GM21390 (cell line): Measurements from ENCODE around the gene DDX4.
"Not testable (repeated sequence)": the region's sequence is repeated elsewhere in the genome, so short reads cannot be mapped to it uniquely, and the experiment has no call there.

Experiments
- ATAC-seq: cut with Tn5 transposase; IDR thresholded peaks from one replicate; pipeline ENCODE4 v1.9.1; 2021; ENCODE audit not compliant: unreplicated experiment

The DDX4 gene

GRCh38 chr5:55720188-55720703 is 17.6 kb upstream of the DDX4 start:
- no peak for ATAC-seq

- ATAC-seq, result no peak
Observed at GRCh38 chr5:55724281-55724680, 13.6 kb upstream of the DDX4 start.

- no peak for ATAC-seq
Observed at GRCh38 chr5:55731848-55732247, 6.0 kb upstream of the DDX4 start.

- ATAC-seq, result no peak
Observed at GRCh38 chr5:55732585-55732984, 5.3 kb upstream of the DDX4 start.

- no peak for ATAC-seq
Observed at GRCh38 chr5:55734658-55735057, 3.2 kb upstream of the DDX4 start.

GRCh38 chr5:55742778-55743177 is 4.9 kb downstream of the DDX4 start:
- ATAC-seq, result no peak

- ATAC-seq, result no peak
Observed at GRCh38 chr5:55747778-55748318, 10.0 kb downstream of the DDX4 start.

GRCh38 chr5:55749387-55749786 is 11.5 kb downstream of the DDX4 start:
- no peak for ATAC-seq

GRCh38 chr5:55750063-55750462 is 12.2 kb downstream of the DDX4 start:
- no peak for ATAC-seq

GRCh38 chr5:55750499-55750898 is 12.6 kb downstream of the DDX4 start:
- no peak for ATAC-seq

- ATAC-seq, result no peak
Observed at GRCh38 chr5:55758231-55758630, 20.4 kb downstream of the DDX4 start.

GRCh38 chr5:55758714-55759113 is 20.9 kb downstream of the DDX4 start:
- ATAC-seq, result no peak

GRCh38 chr5:55761721-55762120 is 23.9 kb downstream of the DDX4 start:
- not testable (repeated sequence) for ATAC-seq

GRCh38 chr5:55763746-55764420 is 26.0 kb downstream of the DDX4 start:
- no peak for ATAC-seq

GRCh38 chr5:55768279-55768678 is 30.4 kb downstream of the DDX4 start:
- ATAC-seq, result no peak

- ATAC-seq, result peak; percentile 63
Observed at GRCh38 chr5:55771175-55771655, 33.4 kb downstream of the DDX4 start.

GRCh38 chr5:55773057-55773456 is 35.2 kb downstream of the DDX4 start:
- ATAC-seq, result no peak

GRCh38 chr5:55777332-55777731 is 39.5 kb downstream of the DDX4 start:
- ATAC-seq, result no peak

- no peak for ATAC-seq
Observed at GRCh38 chr5:55800924-55801323, 63.1 kb downstream of the DDX4 start.

GRCh38 chr5:55808814-55809213 is 71.0 kb downstream of the DDX4 start:
- ATAC-seq, result not testable (repeated sequence)

- not testable (repeated sequence) for ATAC-seq
Observed at GRCh38 chr5:55815939-55816338, 78.1 kb downstream of the DDX4 start.

GRCh38 chr5:55816342-55816741 is 78.5 kb downstream of the DDX4 start:
- no peak for ATAC-seq

GRCh38 chr5:55817030-55817429 is 79.2 kb downstream of the DDX4 start:
- no peak for ATAC-seq
